ENCODE results near the gene CD84.
"Not testable (repeated sequence)": the region's sequence is repeated elsewhere in the genome, so short reads cannot be mapped to it uniquely, and the experiment has no call there.

CD84 gene, protein sequence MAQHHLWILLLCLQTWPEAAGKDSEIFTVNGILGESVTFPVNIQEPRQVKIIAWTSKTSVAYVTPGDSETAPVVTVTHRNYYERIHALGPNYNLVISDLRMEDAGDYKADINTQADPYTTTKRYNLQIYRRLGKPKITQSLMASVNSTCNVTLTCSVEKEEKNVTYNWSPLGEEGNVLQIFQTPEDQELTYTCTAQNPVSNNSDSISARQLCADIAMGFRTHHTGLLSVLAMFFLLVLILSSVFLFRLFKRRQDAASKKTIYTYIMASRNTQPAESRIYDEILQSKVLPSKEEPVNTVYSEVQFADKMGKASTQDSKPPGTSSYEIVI

DNA sequence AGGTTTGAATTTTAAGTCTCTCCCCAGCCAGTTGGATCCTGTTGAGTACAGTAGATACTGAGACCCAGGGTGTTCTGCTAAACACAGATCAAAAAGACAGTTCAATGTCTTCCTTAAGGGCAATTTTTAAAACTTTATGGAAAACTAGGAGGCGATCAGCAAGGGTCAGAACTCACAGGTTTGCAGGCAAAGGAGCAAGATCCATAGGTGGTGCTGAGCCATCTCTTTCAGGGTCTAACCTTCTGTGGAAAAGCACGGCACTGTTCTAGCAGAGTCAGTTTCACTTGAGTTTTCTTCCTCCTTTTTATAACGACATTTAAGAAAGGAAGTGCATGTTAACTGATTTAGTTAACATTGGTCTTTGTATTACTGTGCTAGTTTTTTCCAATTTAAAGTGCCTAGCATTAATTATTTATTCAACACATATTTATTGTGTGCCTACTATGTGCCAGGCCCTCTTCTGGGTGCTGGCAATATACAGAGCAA lies at the start of gene CD84:
Gene CD84 (minus strand): TSS at position 281 of the 486 bp plus-strand sequence. CDS start 59 bp downstream, at position 222.
- TF ChIP-seq, protein P1, sequence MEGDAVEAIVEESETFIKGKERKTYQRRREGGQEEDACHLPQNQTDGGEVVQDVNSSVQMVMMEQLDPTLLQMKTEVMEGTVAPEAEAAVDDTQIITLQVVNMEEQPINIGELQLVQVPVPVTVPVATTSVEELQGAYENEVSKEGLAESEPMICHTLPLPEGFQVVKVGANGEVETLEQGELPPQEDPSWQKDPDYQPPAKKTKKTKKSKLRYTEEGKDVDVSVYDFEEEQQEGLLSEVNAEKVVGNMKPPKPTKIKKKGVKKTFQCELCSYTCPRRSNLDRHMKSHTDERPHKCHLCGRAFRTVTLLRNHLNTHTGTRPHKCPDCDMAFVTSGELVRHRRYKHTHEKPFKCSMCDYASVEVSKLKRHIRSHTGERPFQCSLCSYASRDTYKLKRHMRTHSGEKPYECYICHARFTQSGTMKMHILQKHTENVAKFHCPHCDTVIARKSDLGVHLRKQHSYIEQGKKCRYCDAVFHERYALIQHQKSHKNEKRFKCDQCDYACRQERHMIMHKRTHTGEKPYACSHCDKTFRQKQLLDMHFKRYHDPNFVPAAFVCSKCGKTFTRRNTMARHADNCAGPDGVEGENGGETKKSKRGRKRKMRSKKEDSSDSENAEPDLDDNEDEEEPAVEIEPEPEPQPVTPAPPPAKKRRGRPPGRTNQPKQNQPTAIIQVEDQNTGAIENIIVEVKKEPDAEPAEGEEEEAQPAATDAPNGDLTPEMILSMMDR (IDR thresholded peaks at IDR 0.05; ENCODE audit: borderline replicate concordance, insufficient read depth, low read depth, low read length): no peak

DNA sequence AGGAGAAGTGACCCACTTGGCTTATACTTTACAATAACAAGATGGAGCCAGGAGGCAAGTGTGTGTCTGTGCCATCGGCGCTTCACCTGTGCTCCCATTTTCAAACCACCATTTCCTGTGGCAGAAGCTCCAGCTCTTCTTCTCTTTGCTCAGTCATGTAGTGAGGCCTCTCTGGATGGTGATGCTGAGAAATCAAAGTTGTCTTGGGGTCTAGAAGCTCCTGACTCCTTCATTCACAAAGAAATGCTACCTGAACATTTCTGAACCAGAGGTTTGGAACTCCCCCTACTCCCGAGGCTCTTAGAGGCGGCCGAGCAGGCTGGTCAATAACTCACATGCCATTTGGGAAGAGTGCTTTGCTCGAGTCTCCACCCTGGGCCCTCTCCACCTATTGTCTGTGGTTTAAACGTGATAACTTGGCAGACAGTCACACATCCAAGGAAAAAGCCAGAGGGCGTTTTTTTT lies 49.5 kb upstream of the CD84 start:
- TF ChIP-seq, protein P1 (IDR thresholded peaks at IDR 0.05; ENCODE audit: borderline replicate concordance, insufficient read depth, low read depth, low read length): no peak
- no peak overlapping the region for H3K4me3 ChIP-seq (ENCODE audit: low read depth, low read length)

More for the DNA sequence above, at the start of gene CD84:
- peak within 1 kb of the TSS; percentile 54 for H3K4me3 ChIP-seq (ENCODE audit: low read depth, low read length)

DNA sequence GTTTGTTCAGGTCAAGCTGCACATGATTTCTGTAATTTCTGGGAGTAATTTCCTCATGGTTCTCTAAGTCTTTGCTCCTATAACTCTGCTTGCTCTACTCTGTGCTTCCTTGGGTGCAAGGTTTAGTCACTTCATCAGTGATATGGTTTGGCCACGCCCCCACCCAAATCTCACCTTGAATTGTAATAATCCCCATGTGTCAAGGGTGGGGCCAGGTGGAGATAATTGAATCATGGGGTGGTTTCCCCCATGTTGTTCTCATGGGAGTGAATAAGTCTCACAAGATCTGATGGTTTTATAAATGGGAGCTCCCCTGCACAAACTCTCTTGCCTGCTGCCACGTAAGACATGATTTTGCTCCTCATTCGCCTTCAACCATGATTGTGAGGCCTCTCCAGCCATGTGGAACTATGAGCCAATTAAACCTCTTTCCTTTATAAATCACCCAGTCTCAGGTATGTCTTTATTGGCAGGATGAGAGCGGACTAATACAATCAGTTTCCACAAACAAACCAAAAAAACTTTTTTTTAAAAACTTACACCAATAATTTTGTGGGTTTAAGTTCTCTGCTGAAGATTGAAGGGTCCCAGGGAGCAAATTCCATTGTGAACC lies 48.5 kb upstream of the CD84 start:
- H3K4me3 ChIP-seq (ENCODE audit: low read depth, low read length): not testable (repeated sequence)

DNA sequence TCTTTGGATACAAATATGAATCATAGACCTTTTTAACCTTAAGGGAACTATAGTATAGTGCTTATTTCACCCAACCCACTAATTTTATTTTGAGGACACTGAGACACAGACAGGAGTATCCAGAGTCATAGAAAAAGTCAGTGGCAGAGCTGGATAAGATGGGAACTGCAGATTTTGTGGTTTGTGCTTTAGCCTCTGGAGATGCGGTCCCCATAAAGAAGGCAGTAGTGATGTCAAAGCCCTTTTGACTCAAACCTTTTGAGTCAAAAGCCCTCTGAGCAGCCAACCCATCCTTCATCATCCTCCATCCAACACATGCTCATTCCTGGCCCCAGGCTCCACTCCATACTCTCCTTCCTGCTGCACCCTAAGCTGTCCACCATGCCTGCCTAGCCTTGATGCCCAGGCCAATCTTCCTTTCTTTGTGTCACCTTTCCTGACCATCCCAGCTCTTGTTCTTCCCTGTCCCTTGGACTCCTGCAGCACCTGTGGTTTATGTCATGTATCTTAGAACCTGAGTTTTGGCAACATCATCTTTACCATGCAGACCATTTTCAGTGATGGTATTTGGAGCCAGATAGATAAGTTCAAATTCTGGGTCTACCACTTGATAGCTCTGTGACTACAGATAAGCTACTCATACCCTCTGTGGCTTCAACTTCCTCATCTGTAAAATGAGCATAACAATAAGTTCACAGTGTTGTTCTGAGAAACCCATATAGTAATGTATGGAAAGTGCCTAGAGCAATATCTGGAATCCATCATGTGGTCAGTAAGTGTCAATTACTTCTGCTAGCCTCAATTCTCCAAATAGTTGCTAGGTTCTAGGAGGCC lies 47.4 kb upstream of the CD84 start:
- TF ChIP-seq, protein P1 (IDR thresholded peaks at IDR 0.05; ENCODE audit: borderline replicate concordance, insufficient read depth, low read depth, low read length): no peak
- H3K4me3 ChIP-seq (ENCODE audit: low read depth, low read length): no peak overlapping the region

DNA sequence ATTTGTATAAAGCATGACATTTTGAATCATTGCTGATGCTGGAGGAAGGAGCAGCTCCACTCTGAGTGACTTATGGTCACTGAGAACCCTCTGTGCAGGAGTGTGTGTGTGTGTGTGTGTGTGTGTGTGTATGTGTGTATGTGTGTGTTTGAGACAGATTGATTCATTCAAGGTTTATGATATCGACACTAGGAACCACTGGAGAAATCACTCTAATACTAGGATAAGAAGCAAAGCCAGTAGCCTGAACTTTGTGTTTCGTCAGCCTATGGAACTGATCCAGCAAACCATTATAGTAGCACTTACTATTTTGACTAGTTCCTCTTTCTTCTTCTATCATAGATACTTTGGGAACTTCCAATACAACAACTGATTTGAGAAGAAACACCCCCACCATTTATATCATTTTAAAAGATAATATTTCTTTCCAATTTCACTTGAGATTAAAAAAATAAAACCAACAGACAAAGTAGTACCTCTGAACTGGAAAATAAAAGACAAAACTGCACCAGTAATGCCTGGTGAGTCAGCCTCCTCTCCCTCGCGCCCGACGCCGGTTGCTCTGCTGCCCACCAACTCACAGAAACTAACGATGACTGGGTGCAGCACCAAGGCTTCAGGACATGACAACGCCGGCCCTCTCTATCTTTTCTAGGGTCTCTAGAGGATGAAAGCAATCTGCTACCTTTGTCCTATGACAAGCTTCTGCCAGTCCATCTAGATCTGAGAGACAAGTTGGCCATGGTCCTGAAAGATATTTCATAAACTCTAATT lies 46.6 kb upstream of the CD84 start:
- TF ChIP-seq, protein P1 (IDR thresholded peaks at IDR 0.05; ENCODE audit: borderline replicate concordance, insufficient read depth, low read depth, low read length): no peak
- no peak overlapping the region for H3K4me3 ChIP-seq (ENCODE audit: low read depth, low read length)

DNA sequence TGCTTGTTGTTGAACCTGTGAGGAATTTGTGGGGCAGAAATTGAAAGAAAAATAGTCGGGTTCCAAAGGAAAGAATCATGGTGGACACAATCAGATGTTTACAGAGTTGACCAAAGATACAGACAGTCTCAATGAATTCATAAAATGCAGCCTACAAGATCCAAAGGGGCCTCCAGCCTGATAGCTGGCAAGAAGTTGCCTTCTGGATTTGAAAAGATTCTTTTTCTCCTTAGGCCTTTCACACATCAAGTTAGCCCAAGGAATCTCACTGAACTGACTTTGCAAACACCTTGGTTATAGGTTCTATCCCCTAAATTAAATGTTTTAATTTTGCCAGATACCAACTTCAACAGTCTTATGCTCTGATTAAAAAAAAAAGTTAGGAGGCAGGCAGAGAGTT lies 46.0 kb upstream of the CD84 start:
- H3K4me3 ChIP-seq (ENCODE audit: low read depth, low read length): no peak overlapping the region
- TF ChIP-seq, protein P1 (IDR thresholded peaks at IDR 0.05; ENCODE audit: borderline replicate concordance, insufficient read depth, low read depth, low read length): no peak
